Stimulated activated CD4-positive, alpha-beta T cell treated with anti-CD3 and anti-CD28 coated beads, Interleukin-4, amount 100 ng/mL, for 48 hours (primary cell): ENCODE measurements around the gene ATG14.
"Not testable (repeated sequence)": the region's sequence is repeated elsewhere in the genome, so short reads cannot be mapped to it uniquely, and the experiment has no call there.

Experiments
- DNase-seq, 2 donors: peaks; one replicate each; pipeline ENCODE4 v3.0.0-alpha.2; 2020; ENCODE audit warnings: low read depth in 2 of 2

ATG14 gene

GRCh38 chr14:55411426-55412389, at the start of gene ATG14:
ATG14 (minus strand) TSS chr14:55411830; CDS start chr14:55411822, 8 bp downstream.
- DNase-seq: peak; percentile 63

GRCh38 chr14:55458800-55459515, 47.3 kb upstream of the ATG14 start:
- no peak for DNase-seq

GRCh38 chr14:55457496-55457895, 45.9 kb upstream of the ATG14 start:
- no peak for DNase-seq

- not testable (repeated sequence) for DNase-seq
Measured at GRCh38 chr14:55456411-55456810, 44.8 kb upstream of the ATG14 start.

- no peak for DNase-seq
Measured at GRCh38 chr14:55454264-55455002, 42.8 kb upstream of the ATG14 start.

GRCh38 chr14:55451950-55452349, 40.3 kb upstream of the ATG14 start:
- no peak for DNase-seq

GRCh38 chr14:55451398-55451797, 39.8 kb upstream of the ATG14 start:
- DNase-seq: no peak

GRCh38 chr14:55450987-55451386, 39.4 kb upstream of the ATG14 start:
- no peak for DNase-seq

- no peak for DNase-seq
Measured at GRCh38 chr14:55450539-55450938, 38.9 kb upstream of the ATG14 start.

- no peak for DNase-seq
Measured at GRCh38 chr14:55450124-55450523, 38.5 kb upstream of the ATG14 start.

- DNase-seq: no peak
Measured at GRCh38 chr14:55449116-55449515, 37.5 kb upstream of the ATG14 start.

- DNase-seq: peak in 1 of 2 donors; percentile 52
Measured at GRCh38 chr14:55448141-55448614, 36.5 kb upstream of the ATG14 start.

- no peak for DNase-seq
Measured at GRCh38 chr14:55446833-55447232, 35.2 kb upstream of the ATG14 start.

GRCh38 chr14:55446127-55446736, 34.6 kb upstream of the ATG14 start:
- peak; percentile 39 to 46 for DNase-seq

- no peak for DNase-seq
Measured at GRCh38 chr14:55441286-55441685, 29.7 kb upstream of the ATG14 start.

- no peak for DNase-seq
Measured at GRCh38 chr14:55440385-55440784, 28.8 kb upstream of the ATG14 start, which contains the start of gene TBPL2. TBPL2 (minus strand) TSS chr14:55440616; CDS start chr14:55440449, 167 bp downstream.

GRCh38 chr14:55438066-55438683, 26.5 kb upstream of the ATG14 start:
- no peak for DNase-seq

GRCh38 chr14:55436931-55437330, 25.3 kb upstream of the ATG14 start:
- DNase-seq: no peak

GRCh38 chr14:55436519-55436918, 24.9 kb upstream of the ATG14 start:
- DNase-seq: no peak

GRCh38 chr14:55434805-55435174, 23.2 kb upstream of the ATG14 start:
- DNase-seq: no peak
